Measurements from ENCODE around the gene SYTL2. TPM values are rescaled to one million over a fixed set of nuclear protein-coding genes. Genes with fewer than 3 reads are reported as not detected.

Gene SYTL2
- total RNA-seq = 6.9 and 40.6 TPM in 2 replicates

GRCh38 chr11:85810871-85811611 lies at the start of gene SYTL2:
Gene SYTL2 (minus strand): TSS chr11:85811141. CDS start chr11:85757725, 53,416 bp downstream.

GRCh38 chr11:85855341-85855656 lies 44.4 kb upstream of the SYTL2 start, which contains the start of gene CCDC83:
Gene CCDC83 (plus strand): TSS chr11:85855383. CDS start chr11:85865124, 9,741 bp downstream.

GRCh38 chr11:85685820-85686459 lies 125.0 kb downstream of the SYTL2 start, which contains the start of gene CCDC89:
Gene CCDC89 (minus strand): TSS chr11:85686195. CDS start chr11:85686130, 65 bp downstream.

GRCh38 chr11:85664615-85665481 lies 146.1 kb downstream of the SYTL2 start, which contains the start of gene CREBZF:
Gene CREBZF (minus strand): TSS chr11:85665129. CDS start chr11:85664875, 254 bp downstream.

GRCh38 chr11:85647604-85648299 lies 163.2 kb downstream of the SYTL2 start, which contains the start of gene TMEM126A:
Gene TMEM126A (plus strand): TSS chr11:85647967. CDS start chr11:85650256, 2,289 bp downstream.

Other genes starting within 250 kb of the SYTL2 start
- 0.18 TPM in 1 of 2 replicates, not detected in the other for gene DLG2, start 183.8 kb downstream of the SYTL2 start, total RNA-seq
- 50.2 and 60.3 TPM in 2 replicates for gene TMEM126B, start 182.5 kb downstream of the SYTL2 start, total RNA-seq
- 45.0 and 54.2 TPM in 2 replicates for gene TMEM126A, start 163.2 kb downstream of the SYTL2 start, total RNA-seq
- gene CREBZF, start 146.0 kb downstream of the SYTL2 start, total RNA-seq = 11.5 and 19.6 TPM in 2 replicates
- gene CCDC89, start 124.9 kb downstream of the SYTL2 start, total RNA-seq = 2.3 and 4.8 TPM in 2 replicates
- not detected in 2 replicates for gene CCDC83, start 44.2 kb upstream of the SYTL2 start, total RNA-seq

Data from myometrial cell (primary cell).